Pancreas (tissue), 10 donors: Measurements from ENCODE around the gene AATK. TPM values are rescaled to one million over a fixed set of nuclear protein-coding genes. Genes with fewer than 3 reads are reported as not detected.

Experiments used
- ATAC-seq, 4 donors: fragments of 200-7000 bp; cut with Tn5 transposase; one replicate each; pipeline versions ENCODE4 v1.8.0 to v1.9.1; 2020; ENCODE audit warnings: mild to moderate bottlenecking in 4 of 4, moderate library complexity in 4 of 4
- DNase-seq, 6 donors: peaks; one replicate each; pipeline ENCODE4 v3.0.0-alpha.2; 2020
- FAIRE-seq: peaks from 2 replicates; lab custom pipeline; 2012; peaks lifted over from hg19 to GRCh38; lab: Jason Lieb, UNC
- H3K27ac ChIP-seq, 4 donors: fragments of 200-600 bp; sonication (generic); 1 replicate in 3 of 4; 2 replicates in 1 of 4; pipeline versions ENCODE4 v1.5.0 to v1.8.0; 2020
- H3K27me3 ChIP-seq, 4 donors: fragments of 200-600 bp; one replicate each; pipeline ENCODE4 v1.8.0; 2021
- H3K36me3 ChIP-seq, 3 donors: fragments of 200-600 bp; sonication (generic) in 1 of 3; one replicate each; pipeline versions ENCODE4 v1.5.0 to v1.8.0; 2020 to 2021
- H3K4me1 ChIP-seq, 3 donors: fragments of 200-600 bp; one replicate each; pipeline ENCODE4 v1.8.0; 2021
- H3K4me3 ChIP-seq, 4 donors: fragments of 200-600 bp; sonication (generic) in 2 of 4; one replicate each; pipeline versions ENCODE4 v1.5.0 to v1.8.0; 2020 to 2021
- H3K9me3 ChIP-seq, 4 donors: fragments of 200-600 bp; one replicate each; pipeline ENCODE4 v1.8.0; 2021
- CTCF ChIP-seq, 4 donors: fragments of 200-600 bp; sonication (generic) in 3 of 4; IDR thresholded peaks; one replicate each; pipeline versions ENCODE4 v1.5.0 to v1.8.0; 2021; ENCODE audit warnings: antibody characterized with exemption in 4 of 4
- WGBS, 2 donors: extraction: QIAGEN DNeasy Blood & Tissue Kit; methylation state at CpG; one replicate each; pipeline ENCODE4 v1.1.7; 2013; 5-methylcytosine and 5-hydroxymethylcytosine counted together
- intact Hi-C, 3 donors: fragments of 100-400 bp; cut with DNase I; formaldehyde crosslinking; loops; one replicate each; pipeline versions ENCODE4 v1.11.1 to v1.14.2; 2022
- polyA plus RNA-seq, 2 donors: library from polyadenylated mRNA; stranded (reverse); fragments of 200-250 nt; gene quantifications; one replicate each; pipeline ENCODE4 v1.2.3, GENCODE V29; 2013
- total RNA-seq, 6 donors: library from RNA; stranded (reverse); fragmentation: NEBNext Ultra II Directional in 4 of 6; extraction: Animal tissue kit (Norgen Biotek cat#: 25700) in 4 of 6; gene quantifications; one replicate each; pipeline versions ENCODE4 v1.2.1 to v1.2.4, GENCODE V29; 2021 to 2023
- donor health status: healthy with polysubstance abuse.
- donor health status: DM: no; HTN: no; CAD: no; lungs with moderate emphysema.
- donor health status: DM: no; HTN: no; CAD: no.
- donor health status: control.
- donor health status: control.
- donor health status: Bipolar disorder and iron deficiency.
- donor health status: DM: yes; HTN: yes; CAD: no.
- donor health status: DM: no; HTN: no; CAD: no.
- donor health status: DM: no; HTN: no; CAD: no.
- donor health status: DM: yes; HTN: yes; CAD: no.

AATK gene
- total and polyA plus RNA-seq, 8 donors: 24.3 to 49.6 (median 30.1) TPM

GRCh38 chr17:81115749-81116464, 50.1 kb downstream of the AATK start:
- intact Hi-C loops: no loop called here
- Histone ChIP-seq H3K27ac (no peak overlapping the region), H3K27me3 (no peaks in the 10 kb centered on the region), H3K36me3 (peaks cover 0 to 11% (median 0%) of the 10 kb centered on the region in 3 donors), H3K9me3 (no peaks in the 10 kb centered on the region), H3K4me1 (no peaks in the 10 kb centered on the region), H3K4me3 (no peak overlapping the region)
- FAIRE-seq (no peak), ATAC-seq (no peak), DNase-seq (no peak)
- 87 to 92% methylated on average over 22 of the region's 22 CpGs for WGBS, 2 donors
- no peak for TF ChIP-seq CTCF (IDR thresholded peaks at IDR 0.05)

GRCh38 chr17:81115219-81115618, 50.8 kb downstream of the AATK start:
- Histone ChIP-seq H3K27ac (no peak overlapping the region), H3K4me1 (no peaks in the 10 kb centered on the region), H3K27me3 (no peaks in the 10 kb centered on the region), H3K36me3 (peaks cover 0 to 11% (median 0%) of the 10 kb centered on the region in 3 donors), H3K9me3 (no peaks in the 10 kb centered on the region), H3K4me3 (no peak overlapping the region)
- no peak for DNase-seq
- no peak for FAIRE-seq
- TF ChIP-seq CTCF (IDR thresholded peaks at IDR 0.05): no peak
- intact Hi-C loops: no loop called here
- ATAC-seq: no peak
- WGBS, 2 donors: 95 to 96% methylated on average over 11 of the region's 11 CpGs

- no peak overlapping the region for H3K27ac ChIP-seq
- 88 to 90% methylated on average over 19 of the region's 19 CpGs for WGBS, 2 donors
- no peaks in the 10 kb centered on the region for H3K27me3 ChIP-seq
- DNase-seq (no peak), FAIRE-seq (no peak), ATAC-seq (no peak)
- H3K9me3 ChIP-seq: no peaks in the 10 kb centered on the region
- H3K4me3 ChIP-seq: no peak overlapping the region
- intact Hi-C loops: no loop called here
- no peaks in the 10 kb centered on the region for H3K4me1 ChIP-seq
- no peak for TF ChIP-seq CTCF (IDR thresholded peaks at IDR 0.05)
- peaks cover 0 to 11% (median 0%) of the 10 kb centered on the region in 3 donors for H3K36me3 ChIP-seq
Observed at GRCh38 chr17:81114351-81115093, 51.5 kb downstream of the AATK start.

- 62 to 63% methylated on average over 21 of the region's 21 CpGs for WGBS, 2 donors
- Histone ChIP-seq H3K27ac (no peak overlapping the region), H3K27me3 (no peaks in the 10 kb centered on the region), H3K9me3 (no peaks in the 10 kb centered on the region), H3K36me3 (peaks cover 0 to 11% (median 0%) of the 10 kb centered on the region in 3 donors), H3K4me1 (no peaks in the 10 kb centered on the region), H3K4me3 (no peak overlapping the region)
- intact Hi-C loops: no loop called here
- no peak for DNase-seq
- no peak for FAIRE-seq
- peak in 2 of 4 donors; percentile 18 to 63 for ATAC-seq
- no peak for TF ChIP-seq CTCF (IDR thresholded peaks at IDR 0.05)
Observed at GRCh38 chr17:81113158-81113724, 52.8 kb downstream of the AATK start.
